ENCODE data around the gene BLVRA. TPM values are rescaled to one million over a fixed set of nuclear protein-coding genes. Genes with fewer than 3 reads are reported as not detected.

BLVRA gene
- total RNA-seq, 1 experiment from 2014 or later: 40.7 TPM

GRCh38 chr7:43761382-43761781 is 2.9 kb downstream of the BLVRA start:
- Histone ChIP-seq H3K79me2 (ENCODE audit: insufficient read depth, low read length) (0 out of 2 replicates have a peak, but pooled peaks cover 1% of the 10 kb centered on the region), H2BK20ac (ENCODE audit: low read depth, low read length, poor library complexity, severe bottlenecking) (no peak overlapping the region), H4K5ac (ENCODE audit: insufficient read length, low read depth, low read length) (no peak overlapping the region), H4K91ac (ENCODE audit: insufficient read length, low read depth, low read length) (no peak overlapping the region), H4K8ac (replicated peaks; ENCODE audit: insufficient read length, low read depth, low read length) (no peak overlapping the region), H3T11ph (ENCODE audit: low read length) (no peak overlapping the region), H2BK12ac (ENCODE audit: insufficient read length, low read depth, low read length) (no peak overlapping the region), H3K18ac (ENCODE audit: insufficient read length, low read depth, low read length) (no peak overlapping the region), H3K14ac (ENCODE audit: insufficient read depth, low read length) (no peak overlapping the region), H3K9ac (ENCODE audit: extremely low read depth, insufficient read length, low read length) (no peak overlapping the region), H3K4ac (ENCODE audit: low read depth, low read length) (no peak overlapping the region), H3K23me2 (ENCODE audit: insufficient read length, low read depth, low read length, poor library complexity, severe bottlenecking) (peaks cover 7% of the 10 kb centered on the region), H3K4me1 (ENCODE audit: insufficient read depth, low read length) (peaks cover 5% of the 10 kb centered on the region; the same call in 1 of the 2 replicates), H2BK120ac (ENCODE audit: low read depth, low read length, poor library complexity, severe bottlenecking) (no peak overlapping the region), H3K4me2 (ENCODE audit: insufficient read depth, insufficient read length, low read length) (no peak overlapping the region), H2BK5ac (ENCODE audit: insufficient read length, low read length) (no peak overlapping the region), H3K79me1 (ENCODE audit: insufficient read depth, low read depth, low read length, poor library complexity, severe bottlenecking) (no peaks in the 10 kb centered on the region), H3K27me3 (ENCODE audit: insufficient read depth, low read length) (peaks cover 5% of the 10 kb centered on the region; the same call in 1 of the 2 replicates), H4K20me1 (ENCODE audit: control insufficient read depth, insufficient read depth, insufficient read length) (no peaks in the 10 kb centered on the region), H2AK5ac (ENCODE audit: insufficient read length, low read length) (no peak overlapping the region), H2BK15ac (ENCODE audit: low read depth, low read length) (no peak overlapping the region), H2AFZ (ENCODE audit: low read length) (no peak overlapping the region), H3K56ac (ENCODE audit: insufficient read length, low read depth, low read length) (no peak overlapping the region), H3K9me3 (ENCODE audit: control insufficient read depth, low read depth, low read length) (no peaks in the 10 kb centered on the region), H3K27ac (ENCODE audit: insufficient read length, low read depth, low read length) (no peak overlapping the region), H3K23ac (ENCODE audit: insufficient read length, low read depth, low read length) (no peak overlapping the region)
- WGBS (ENCODE audit: extremely low coverage, insufficient read length, low lambda C conversion rate): no CpG with 5 or more reads among the region's 1 CpG
- no peaks in the 10 kb centered on the region for H3K36me3 Mint-ChIP-seq (ENCODE audit: insufficient read depth in 1 of 3, low read depth in 3 of 3)
- TF ChIP-seq CTCF (conservative IDR thresholded peaks at IDR 0.05): no peak
- H3K27me3 Mint-ChIP-seq (ENCODE audit: low read depth): peaks cover 30% of the 10 kb centered on the region
- no peak overlapping the region for H3K27ac Mint-ChIP-seq
- H3K9me3 Mint-ChIP-seq: no peaks in the 10 kb centered on the region
- H3K4me1 Mint-ChIP-seq: peaks cover 40 to 43% of the 10 kb centered on the region in 2 experiments
- no peak overlapping the region for H3K4me3 Mint-ChIP-seq
- DNase-seq: no peak

Data from H9 (cell line).